HepG2 (cell line): ENCODE data around the gene BRD3. TPM values are rescaled to one million over a fixed set of nuclear protein-coding genes. Genes with fewer than 3 reads are reported as not detected.
A peak's percentile ranks its signal among the peaks of the same experiment; 100 is the strongest.

Experiments used
- ATAC-seq: fragments of 200-7000 bp; cut with Tn5 transposase; 3 replicates; pipeline ENCODE4 v1.9.1; 2020; ENCODE audit warnings: mild to moderate bottlenecking, moderate library complexity
- BruUV-seq: library from RNA; stranded (reverse); fragments of 400-500 nt; replicated peaks from 2 replicates; lab custom pipeline; 2021; lab: Mats Ljungman, UMichigan
- CTCF ChIA-PET: fragments of 300-600 bp; formaldehyde crosslinking; extraction: SDS; loops from one replicate; lab custom pipeline; 2021; ENCODE audit warnings: low total read pairs, inconsistent platforms, low intra/inter-chr PET ratio; lab: Yijun Ruan, JAX
- POLR2A ChIA-PET: fragments of 350-600 bp; sonication (Branson Sonifier 250); formaldehyde crosslinking; loops from one replicate; lab custom pipeline; 2020; ENCODE audit warnings: antibody characterized with exemption, inconsistent platforms; lab: Yijun Ruan, JAX
- DNase-seq: peaks from one replicate; pipeline ENCODE4 v3.0.0-alpha.2; 2015; ENCODE audit warnings: low spot score
- FAIRE-seq: peaks from 3 replicates; lab custom pipeline; 2011; peaks lifted over from hg19 to GRCh38; lab: Jason Lieb, UNC
- H2AFZ ChIP-seq: one replicate; pipeline ENCODE4 v1.6.1; 2011; ENCODE audit warnings: low read length, inconsistent platforms
- H3K27ac ChIP-seq: fragments of 300-600 bp; 3 replicates; pipeline ENCODE4 v1.8.0; 2011; ENCODE audit warnings: mixed run types, mild to moderate bottlenecking, mixed read lengths, low read length, inconsistent platforms; ENCODE audit not compliant: insufficient read depth; ENCODE audit errors: extremely low read length
- H3K27me3 ChIP-seq, 2 experiments: fragments of 200-600 bp in 1 of 2; 2 replicates in 1 of 2; 3 replicates in 1 of 2; pipeline versions ENCODE4 v1.6.0 to v1.8.0; 2011; ENCODE audit warnings: low read length in 2 of 2, mild to moderate bottlenecking in 2 of 2, moderate library complexity in 2 of 2, inconsistent platforms in 1 of 2; ENCODE audit not compliant: insufficient read depth in 2 of 2, control insufficient read depth in 1 of 2
- H3K36me3 ChIP-seq, 2 experiments: fragments of 200-600 bp in 1 of 2; replicated peaks in 1 of 2; 2 replicates in 1 of 2; 3 replicates in 1 of 2; pipeline versions ENCODE4 v1.5.1 to v1.8.0; 2011; ENCODE audit warnings: low read length in 2 of 2, inconsistent platforms in 1 of 2; ENCODE audit not compliant: insufficient read depth in 2 of 2, control insufficient read depth in 1 of 2
- H3K4me1 ChIP-seq: 2 replicates; pipeline ENCODE4 v1.5.1; 2012; ENCODE audit warnings: low read length, inconsistent platforms; ENCODE audit not compliant: insufficient read depth
- H3K4me2 ChIP-seq: 2 replicates; pipeline ENCODE4 v1.6.0; 2011; ENCODE audit warnings: low read depth, low read length, inconsistent platforms
- H3K4me3 ChIP-seq, 3 experiments: fragments of 200-600 bp in 1 of 3; sonication (generic), shearing (Covaris generic) in 1 of 3; replicated peaks in 1 of 3; 2 replicates each; pipeline ENCODE4 v1.5.1; 2011 to 2016; ENCODE audit warnings: low read length in 3 of 3, inconsistent platforms in 2 of 3, low read depth in 2 of 3, mild to moderate bottlenecking in 2 of 3, control low read depth in 1 of 3, mixed read lengths in 1 of 3; ENCODE audit not compliant: insufficient read depth in 1 of 3
- H3K79me2 ChIP-seq: one replicate; pipeline ENCODE4 v1.6.1; 2011; ENCODE audit warnings: low read length, inconsistent platforms; ENCODE audit not compliant: insufficient read depth
- H3K9ac ChIP-seq: 2 replicates; pipeline ENCODE4 v1.6.0; 2011; ENCODE audit warnings: mild to moderate bottlenecking, low read depth, low read length, inconsistent platforms; ENCODE audit not compliant: insufficient read depth
- H3K9me3 ChIP-seq: 2 replicates; pipeline ENCODE4 v1.5.1; 2012; ENCODE audit warnings: mild to moderate bottlenecking, low read length
- H4K20me1 ChIP-seq: 2 replicates; pipeline ENCODE4 v1.6.0; 2011; ENCODE audit warnings: inconsistent platforms, mild to moderate bottlenecking, low read length, moderate library complexity; ENCODE audit not compliant: insufficient read depth
- AGO2 ChIP-seq: fragments of 200-400 bp; formaldehyde crosslinking; optimal IDR thresholded peaks from 2 replicates; pipeline ENCODE3; 2017; ENCODE audit warnings: mild to moderate bottlenecking, low read depth, low read length, moderate library complexity
- ARID3A ChIP-seq: IDR thresholded peaks from 2 replicates; pipeline ENCODE4 v1.6.1; 2012; ENCODE audit warnings: low read depth, low read length, improper control_type of control experiment
- NFE2 ChIP-seq: sonication (generic); formaldehyde crosslinking; IDR thresholded peaks from 2 replicates; pipeline ENCODE4 v1.4.0; 2020; ENCODE audit warnings: missing genetic modification reagents
- NR1H2 ChIP-seq: sonication (generic); formaldehyde crosslinking; IDR thresholded peaks from 2 replicates; pipeline ENCODE4 v1.8.1; 2022; ENCODE audit warnings: low read depth, missing genetic modification reagents, borderline replicate concordance
- ZFYVE20 ChIP-seq: sonication (generic); formaldehyde crosslinking; IDR thresholded peaks from 2 replicates; pipeline ENCODE4 v1.8.0; 2023; ENCODE audit warnings: low read depth, mild to moderate bottlenecking, moderate library complexity, missing genetic modification reagents, borderline replicate concordance
- ZNF317 ChIP-seq: sonication (generic); formaldehyde crosslinking; IDR thresholded peaks from 2 replicates; pipeline ENCODE4 v1.5.0; 2020; ENCODE audit warnings: mild to moderate bottlenecking, missing genetic modification reagents
- WGBS: methylation state at CpG from one replicate; pipeline ENCODE4 v1.1.6; 2017; ENCODE audit warnings: low lambda C conversion rate; 5-methylcytosine and 5-hydroxymethylcytosine counted together
- in situ Hi-C: cut with HindIII; loops from 2 replicates; pipeline ENCODE4 v1.10.0; 2017; ENCODE audit warnings: low pct_unique_long_range_greater_than_20kb; ENCODE audit not compliant: extremely low pct_ligation_motif_present
- intact Hi-C: fragments of 100-400 bp; cut with micrococcal nuclease; formaldehyde crosslinking; loops from one replicate; pipeline ENCODE4 v1.10.0; 2022; ENCODE audit not compliant: unreplicated experiment
- polyA plus RNA-seq, 8 experiments: library from polyadenylated mRNA; depleted of rRNA in 3 of 8; stranded (reverse) in 7 of 8; unstranded in 1 of 8; fragments of >200 nt; fragmentation: Illumina TruSeq in 4 of 8; extraction: Trizol in 4 of 8; gene quantifications; 2 replicates each; pipeline versions ENCODE4 v1.2.1 to v1.2.3, GENCODE V29; 2011 to 2016; ENCODE audit warnings: low read depth in 4 of 8, missing spikeins in 1 of 8, mixed read lengths in 1 of 8; ENCODE audit not compliant: insufficient read depth in 1 of 8
- total RNA-seq, 5 experiments: library from RNA; depleted of rRNA; stranded (reverse); fragments of >200 nt; fragmentation: Illumina TruSeq; extraction: Trizol; gene quantifications; 2 replicates each; pipeline ENCODE4 v1.2.3, GENCODE V29; 2016; ENCODE audit warnings: low read depth in 1 of 5
- TF ChIP-seq, protein P1 (sequence below), 2 experiments: fragments of 450-650 bp in 1 of 2; sonication (generic) in 1 of 2; formaldehyde crosslinking; IDR thresholded peaks; 2 replicates each; pipeline versions ENCODE4 v1.5.0 to v1.8.0; 2020 to 2022; ENCODE audit warnings: mild to moderate bottlenecking in 1 of 2, missing genetic modification reagents in 1 of 2
- TF ChIP-seq, protein P2 (sequence below): IDR thresholded peaks from 2 replicates; pipeline ENCODE4 v1.6.1; 2016; ENCODE audit warnings: low read depth, control low read depth
- TF ChIP-seq, protein P3 (sequence below): sonication (generic); formaldehyde crosslinking; IDR thresholded peaks from 2 replicates; pipeline ENCODE4 v1.5.1; 2020; ENCODE audit warnings: mild to moderate bottlenecking, missing genetic modification reagents, moderate library complexity

The BRD3 gene
- total and polyA plus RNA-seq, 2 of the 13 experiments (the other 11 are each of a cell fraction or from before 2014, with no cell fraction given) = 5.9 to 12.9 TPM

- peak; percentile 47 for TF ChIP-seq AGO2
- no peak for TF ChIP-seq ZFYVE20 (CRISPR knock-in tag)
- no peak for TF ChIP-seq ZNF317 (CRISPR knock-in tag)
- no peak for TF ChIP-seq NFE2 (CRISPR knock-in tag)
- TF ChIP-seq, protein P1, sequence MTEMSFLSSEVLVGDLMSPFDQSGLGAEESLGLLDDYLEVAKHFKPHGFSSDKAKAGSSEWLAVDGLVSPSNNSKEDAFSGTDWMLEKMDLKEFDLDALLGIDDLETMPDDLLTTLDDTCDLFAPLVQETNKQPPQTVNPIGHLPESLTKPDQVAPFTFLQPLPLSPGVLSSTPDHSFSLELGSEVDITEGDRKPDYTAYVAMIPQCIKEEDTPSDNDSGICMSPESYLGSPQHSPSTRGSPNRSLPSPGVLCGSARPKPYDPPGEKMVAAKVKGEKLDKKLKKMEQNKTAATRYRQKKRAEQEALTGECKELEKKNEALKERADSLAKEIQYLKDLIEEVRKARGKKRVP (CRISPR knock-in tag; IDR thresholded peaks at IDR 0.05) = no peak
- TF ChIP-seq NR1H2 (CRISPR knock-in tag) = no peak
- TF ChIP-seq, protein P2, sequence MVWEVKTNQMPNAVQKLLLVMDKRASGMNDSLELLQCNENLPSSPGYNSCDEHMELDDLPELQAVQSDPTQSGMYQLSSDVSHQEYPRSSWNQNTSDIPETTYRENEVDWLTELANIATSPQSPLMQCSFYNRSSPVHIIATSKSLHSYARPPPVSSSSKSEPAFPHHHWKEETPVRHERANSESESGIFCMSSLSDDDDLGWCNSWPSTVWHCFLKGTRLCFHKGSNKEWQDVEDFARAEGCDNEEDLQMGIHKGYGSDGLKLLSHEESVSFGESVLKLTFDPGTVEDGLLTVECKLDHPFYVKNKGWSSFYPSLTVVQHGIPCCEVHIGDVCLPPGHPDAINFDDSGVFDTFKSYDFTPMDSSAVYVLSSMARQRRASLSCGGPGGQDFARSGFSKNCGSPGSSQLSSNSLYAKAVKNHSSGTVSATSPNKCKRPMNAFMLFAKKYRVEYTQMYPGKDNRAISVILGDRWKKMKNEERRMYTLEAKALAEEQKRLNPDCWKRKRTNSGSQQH = no peak
- TF ChIP-seq, protein P3, sequence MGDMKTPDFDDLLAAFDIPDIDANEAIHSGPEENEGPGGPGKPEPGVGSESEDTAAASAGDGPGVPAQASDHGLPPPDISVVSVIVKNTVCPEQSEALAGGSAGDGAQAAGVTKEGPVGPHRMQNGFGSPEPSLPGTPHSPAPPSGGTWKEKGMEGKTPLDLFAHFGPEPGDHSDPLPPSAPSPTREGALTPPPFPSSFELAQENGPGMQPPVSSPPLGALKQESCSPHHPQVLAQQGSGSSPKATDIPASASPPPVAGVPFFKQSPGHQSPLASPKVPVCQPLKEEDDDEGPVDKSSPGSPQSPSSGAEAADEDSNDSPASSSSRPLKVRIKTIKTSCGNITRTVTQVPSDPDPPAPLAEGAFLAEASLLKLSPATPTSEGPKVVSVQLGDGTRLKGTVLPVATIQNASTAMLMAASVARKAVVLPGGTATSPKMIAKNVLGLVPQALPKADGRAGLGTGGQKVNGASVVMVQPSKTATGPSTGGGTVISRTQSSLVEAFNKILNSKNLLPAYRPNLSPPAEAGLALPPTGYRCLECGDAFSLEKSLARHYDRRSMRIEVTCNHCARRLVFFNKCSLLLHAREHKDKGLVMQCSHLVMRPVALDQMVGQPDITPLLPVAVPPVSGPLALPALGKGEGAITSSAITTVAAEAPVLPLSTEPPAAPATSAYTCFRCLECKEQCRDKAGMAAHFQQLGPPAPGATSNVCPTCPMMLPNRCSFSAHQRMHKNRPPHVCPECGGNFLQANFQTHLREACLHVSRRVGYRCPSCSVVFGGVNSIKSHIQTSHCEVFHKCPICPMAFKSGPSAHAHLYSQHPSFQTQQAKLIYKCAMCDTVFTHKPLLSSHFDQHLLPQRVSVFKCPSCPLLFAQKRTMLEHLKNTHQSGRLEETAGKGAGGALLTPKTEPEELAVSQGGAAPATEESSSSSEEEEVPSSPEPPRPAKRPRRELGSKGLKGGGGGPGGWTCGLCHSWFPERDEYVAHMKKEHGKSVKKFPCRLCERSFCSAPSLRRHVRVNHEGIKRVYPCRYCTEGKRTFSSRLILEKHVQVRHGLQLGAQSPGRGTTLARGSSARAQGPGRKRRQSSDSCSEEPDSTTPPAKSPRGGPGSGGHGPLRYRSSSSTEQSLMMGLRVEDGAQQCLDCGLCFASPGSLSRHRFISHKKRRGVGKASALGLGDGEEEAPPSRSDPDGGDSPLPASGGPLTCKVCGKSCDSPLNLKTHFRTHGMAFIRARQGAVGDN (CRISPR knock-in tag) = peak; percentile 17; the same call in 1 of the 2 replicates
- no peak for TF ChIP-seq ARID3A
- Histone ChIP-seq H3K9me3 (no peaks in the 10 kb centered on the region), H3K27ac (no peak overlapping the region), H3K4me3 (no peak overlapping the region), H2AFZ (no peak overlapping the region), H3K36me3 (peaks cover 27 to 44% of the 10 kb centered on the region in 2 experiments; a peak in 4 of 5 replicates), H4K20me1 (no peaks in the 10 kb centered on the region), H3K79me2 (peaks cover 53% of the 10 kb centered on the region), H3K27me3 (no peaks in the 10 kb centered on the region), H3K4me2 (no peak overlapping the region), H3K4me1 (peaks cover 38% of the 10 kb centered on the region), H3K9ac (no peak overlapping the region)
- no TSS peak for BruUV-seq
- WGBS = 96% methylated on average over 23 of the region's 44 CpGs
- ChIA-PET POLR2A (no interaction called here), CTCF (no interaction called here)
- intact Hi-C loops (no loop called here), in situ Hi-C loops (no loop called here)
- no peak for ATAC-seq
- FAIRE-seq = no peak
- DNase-seq = no peak
Observed at GRCh38 chr9:134053941-134054761, 13.7 kb downstream of the BRD3 start.
